ENCODE results near the gene DSCAML1.

DNA sequence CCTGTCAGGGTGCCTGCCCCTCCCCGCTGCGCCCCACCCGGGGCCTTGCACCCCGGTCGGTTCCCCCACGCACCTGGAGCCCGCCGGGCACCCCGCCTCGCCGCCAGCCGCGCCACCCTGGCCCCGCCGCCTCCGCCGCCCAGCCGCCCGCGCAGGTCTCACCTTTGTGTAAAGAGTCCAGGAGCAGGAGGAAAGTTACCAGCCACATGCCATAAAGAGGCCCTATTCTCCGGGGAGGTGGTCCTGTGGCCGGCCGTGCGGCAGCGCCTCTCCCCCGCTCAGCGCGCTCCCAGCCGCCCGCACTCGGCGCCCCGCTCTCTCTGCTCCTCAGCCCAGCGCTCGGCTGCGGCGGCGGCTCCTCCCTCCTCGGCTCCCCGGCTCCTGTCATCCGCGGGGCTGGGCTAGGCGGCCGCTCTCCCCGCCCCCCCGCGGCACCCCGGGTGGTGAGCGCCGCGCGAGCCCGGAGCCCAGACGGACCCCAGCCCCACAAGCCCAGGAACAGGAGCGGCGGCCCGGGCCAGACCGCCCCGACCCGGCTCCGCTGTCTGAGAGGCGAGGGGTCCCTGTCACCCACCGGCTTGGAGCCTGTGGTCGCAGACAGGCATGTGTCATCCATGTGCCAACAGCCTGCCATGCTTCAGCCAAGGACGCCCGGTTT, at the start of gene DSCAML1:
- no peak for TF ChIP-seq NFRKB (IDR thresholded peaks at IDR 0.05)
- TF ChIP-seq SP1 (IDR thresholded peaks at IDR 0.05): no peak
- no peak for TF ChIP-seq L3MBTL2 (conservative IDR thresholded peaks at IDR 0.05)
- no peak for TF ChIP-seq TARDBP (IDR thresholded peaks at IDR 0.05)
- TF ChIP-seq FOXM1 (IDR thresholded peaks at IDR 0.05; ENCODE audit: borderline replicate concordance): no peak
- no peak for TF ChIP-seq BHLHE40 (IDR thresholded peaks at IDR 0.05; ENCODE audit: borderline replicate concordance)
